LNCaP clone FGC (cell line): Measurements from ENCODE around the gene ATP6V1B1.
A peak's percentile ranks its signal among the peaks of the same experiment; 100 is the strongest.

Experiments
- DNase-seq: peaks from one replicate; pipeline ENCODE4 v3.0.0-alpha.2; 2011; ENCODE audit warnings: low read depth
- H3K4me3 ChIP-seq: 2 replicates; pipeline ENCODE4 v1.5.1; 2011; ENCODE audit warnings: mild to moderate bottlenecking, low read depth, low read length, control low read depth
- TF ChIP-seq, protein P1 (sequence below): IDR thresholded peaks from 2 replicates; pipeline ENCODE4 v1.5.1; 2012; ENCODE audit warnings: mild to moderate bottlenecking; ENCODE audit not compliant: control insufficient read depth, insufficient read depth; ENCODE audit errors: extremely low read depth

Gene ATP6V1B1

DNA sequence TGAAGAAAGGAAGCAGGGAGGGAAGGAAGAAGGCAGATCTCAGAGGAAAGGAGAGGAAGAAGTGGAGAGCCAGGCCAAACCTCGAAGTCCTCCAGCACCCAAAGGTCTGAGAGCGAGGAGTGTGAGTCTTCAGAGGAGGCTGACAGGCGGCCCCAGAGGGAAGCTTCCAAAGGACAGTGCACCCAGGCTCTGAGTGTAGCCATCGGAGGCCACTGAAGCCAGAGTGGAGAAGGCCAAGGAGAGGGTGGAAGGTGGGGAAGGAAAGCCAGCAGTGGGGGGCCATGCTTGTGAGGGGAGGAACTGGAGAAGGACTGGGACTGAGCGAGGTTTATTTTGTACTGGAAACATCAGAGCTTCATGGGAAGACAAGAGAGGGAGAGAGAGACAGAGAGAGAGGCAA is 6.0 kb downstream of the ATP6V1B1 start:
- DNase-seq, result no peak
- H3K4me3 ChIP-seq, result no peak overlapping the region
- TF ChIP-seq, protein P1, sequence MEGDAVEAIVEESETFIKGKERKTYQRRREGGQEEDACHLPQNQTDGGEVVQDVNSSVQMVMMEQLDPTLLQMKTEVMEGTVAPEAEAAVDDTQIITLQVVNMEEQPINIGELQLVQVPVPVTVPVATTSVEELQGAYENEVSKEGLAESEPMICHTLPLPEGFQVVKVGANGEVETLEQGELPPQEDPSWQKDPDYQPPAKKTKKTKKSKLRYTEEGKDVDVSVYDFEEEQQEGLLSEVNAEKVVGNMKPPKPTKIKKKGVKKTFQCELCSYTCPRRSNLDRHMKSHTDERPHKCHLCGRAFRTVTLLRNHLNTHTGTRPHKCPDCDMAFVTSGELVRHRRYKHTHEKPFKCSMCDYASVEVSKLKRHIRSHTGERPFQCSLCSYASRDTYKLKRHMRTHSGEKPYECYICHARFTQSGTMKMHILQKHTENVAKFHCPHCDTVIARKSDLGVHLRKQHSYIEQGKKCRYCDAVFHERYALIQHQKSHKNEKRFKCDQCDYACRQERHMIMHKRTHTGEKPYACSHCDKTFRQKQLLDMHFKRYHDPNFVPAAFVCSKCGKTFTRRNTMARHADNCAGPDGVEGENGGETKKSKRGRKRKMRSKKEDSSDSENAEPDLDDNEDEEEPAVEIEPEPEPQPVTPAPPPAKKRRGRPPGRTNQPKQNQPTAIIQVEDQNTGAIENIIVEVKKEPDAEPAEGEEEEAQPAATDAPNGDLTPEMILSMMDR, result no peak

DNA sequence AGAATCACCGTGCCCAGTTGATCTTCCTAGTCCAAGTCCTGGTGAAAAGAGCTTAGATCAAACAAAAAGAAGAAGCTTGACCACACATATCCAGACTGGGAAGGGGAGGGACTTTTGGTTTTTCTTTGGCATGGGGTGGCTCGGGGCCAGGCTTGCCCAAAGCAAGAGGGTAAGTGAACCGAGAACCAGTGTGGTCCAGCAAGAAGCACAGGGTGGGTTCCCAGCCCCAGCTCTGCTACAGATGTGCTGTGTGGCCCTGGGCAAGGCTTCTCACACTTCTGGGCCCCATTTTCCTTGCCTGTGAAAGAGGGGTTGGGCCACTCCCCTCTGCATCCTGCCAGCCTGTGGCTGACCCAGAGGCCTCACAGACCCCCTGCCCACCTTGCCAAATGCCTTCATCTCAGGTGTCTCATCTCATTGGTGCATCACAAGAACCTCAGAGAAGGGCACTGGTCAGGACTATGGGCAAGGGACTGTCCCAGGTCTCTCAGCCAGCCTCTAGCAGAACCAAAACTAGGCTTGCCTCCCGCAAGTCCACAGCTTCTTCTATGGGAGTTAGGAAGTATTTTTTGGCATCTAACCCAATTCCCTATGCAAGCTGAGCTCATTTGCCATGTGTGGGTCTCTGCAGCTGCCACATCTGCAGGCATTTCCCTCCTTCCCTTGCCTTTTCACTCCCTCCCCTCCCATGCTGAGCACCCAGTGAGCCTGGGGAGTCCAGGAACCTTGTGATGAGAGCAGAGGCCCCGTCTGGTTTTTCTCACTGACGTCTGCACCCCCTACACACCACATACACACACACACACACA is 6.9 kb downstream of the ATP6V1B1 start:
- no peak for DNase-seq
- TF ChIP-seq, protein P1, result no peak
- no peak overlapping the region for H3K4me3 ChIP-seq

DNA sequence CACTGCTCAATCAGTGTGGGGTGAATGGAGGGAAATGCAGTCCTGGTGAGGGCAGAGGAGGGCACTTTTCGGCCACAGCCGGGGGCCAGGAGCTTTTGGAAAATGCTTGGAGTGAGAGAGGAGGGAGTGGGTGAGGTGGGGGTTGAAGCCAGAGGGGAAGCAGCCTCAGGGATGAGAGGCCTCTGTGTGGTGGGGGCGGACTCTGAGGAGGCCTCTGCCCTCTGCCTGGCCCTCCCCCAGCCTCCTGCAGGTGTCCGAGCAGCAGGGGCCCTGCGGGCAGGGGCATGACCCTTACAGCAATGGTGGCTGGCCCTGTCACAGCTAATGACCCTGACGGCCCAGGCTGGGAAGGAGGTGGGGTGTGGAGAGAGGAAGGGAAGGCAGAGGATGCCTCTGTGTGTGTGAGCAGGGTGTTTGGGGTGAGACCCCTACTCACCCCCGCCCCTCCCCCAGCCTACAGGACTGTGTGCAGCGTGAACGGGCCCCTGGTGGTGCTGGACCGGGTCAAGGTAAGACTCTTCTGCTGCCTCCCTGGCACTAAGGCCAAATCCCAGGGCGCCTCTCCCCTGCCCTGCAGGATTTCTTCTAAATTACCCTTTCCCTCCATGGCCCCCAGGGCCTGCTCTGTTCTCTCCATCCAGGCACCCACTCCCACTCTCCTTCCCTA is 7.6 kb downstream of the ATP6V1B1 start:
- TF ChIP-seq, protein P1, result no peak
- H3K4me3 ChIP-seq, result no peak overlapping the region
- DNase-seq, result no peak

DNA sequence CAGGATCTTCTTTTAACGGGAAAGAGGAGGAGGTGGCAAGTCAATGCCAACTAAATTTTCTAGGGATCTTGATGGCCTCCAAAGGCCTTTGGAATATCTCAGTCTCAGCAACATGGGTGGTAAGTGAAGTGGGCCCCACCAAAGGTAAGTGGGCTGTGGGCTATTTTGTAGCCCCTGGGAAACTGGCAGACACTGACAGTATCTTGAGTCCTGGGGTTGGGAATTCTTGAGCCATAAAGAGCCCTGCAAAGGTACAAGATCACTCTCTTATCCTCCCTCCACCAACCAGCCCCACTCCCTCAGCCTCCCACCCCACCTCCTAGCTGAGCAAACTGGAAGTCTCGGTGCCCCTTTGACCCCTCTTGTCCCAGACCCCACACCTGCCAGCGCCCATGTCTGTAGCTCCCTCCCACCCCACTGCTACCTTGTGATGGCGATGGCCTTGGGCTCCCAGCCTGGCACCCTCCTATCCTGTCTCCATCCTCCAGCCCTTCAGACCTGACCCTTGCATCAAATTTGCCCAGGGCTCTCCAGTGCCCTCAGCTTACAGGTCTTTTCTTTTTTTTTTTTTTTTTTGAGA is 8.5 kb downstream of the ATP6V1B1 start:
- TF ChIP-seq, protein P1, result no peak
- no peak overlapping the region for H3K4me3 ChIP-seq
- no peak for DNase-seq

DNA sequence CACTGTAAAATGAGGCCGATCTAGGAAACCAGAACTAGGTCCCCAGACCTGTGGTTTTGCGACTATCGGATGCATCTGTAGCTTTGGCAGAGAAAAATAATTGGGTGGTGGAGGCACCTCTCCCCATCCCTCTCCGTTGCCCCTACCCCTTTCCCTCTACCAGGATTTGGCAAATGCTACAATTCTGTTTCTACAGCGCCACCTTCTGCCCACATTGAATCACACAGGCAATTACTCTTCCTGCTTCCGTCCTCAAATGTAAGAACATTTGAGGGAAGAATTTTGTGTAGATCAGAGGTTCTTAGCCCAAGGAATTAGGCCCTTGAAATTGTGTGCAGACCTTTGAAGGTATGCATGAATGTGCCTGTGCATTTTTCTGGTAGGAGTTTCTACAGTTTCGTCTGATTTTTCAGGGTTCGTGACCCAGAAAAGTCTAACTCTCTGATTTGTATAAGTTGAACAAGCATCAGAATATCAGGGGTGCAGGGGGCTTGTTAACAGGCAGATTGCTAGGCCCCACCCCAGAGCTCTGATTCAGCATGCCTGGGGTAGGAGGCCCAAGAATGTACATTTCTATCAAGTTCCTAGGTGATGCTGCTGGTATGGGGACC is 11.2 kb downstream of the ATP6V1B1 start:
- no peak for DNase-seq
- TF ChIP-seq, protein P1, result peak; percentile 68
- no peak overlapping the region for H3K4me3 ChIP-seq

DNA sequence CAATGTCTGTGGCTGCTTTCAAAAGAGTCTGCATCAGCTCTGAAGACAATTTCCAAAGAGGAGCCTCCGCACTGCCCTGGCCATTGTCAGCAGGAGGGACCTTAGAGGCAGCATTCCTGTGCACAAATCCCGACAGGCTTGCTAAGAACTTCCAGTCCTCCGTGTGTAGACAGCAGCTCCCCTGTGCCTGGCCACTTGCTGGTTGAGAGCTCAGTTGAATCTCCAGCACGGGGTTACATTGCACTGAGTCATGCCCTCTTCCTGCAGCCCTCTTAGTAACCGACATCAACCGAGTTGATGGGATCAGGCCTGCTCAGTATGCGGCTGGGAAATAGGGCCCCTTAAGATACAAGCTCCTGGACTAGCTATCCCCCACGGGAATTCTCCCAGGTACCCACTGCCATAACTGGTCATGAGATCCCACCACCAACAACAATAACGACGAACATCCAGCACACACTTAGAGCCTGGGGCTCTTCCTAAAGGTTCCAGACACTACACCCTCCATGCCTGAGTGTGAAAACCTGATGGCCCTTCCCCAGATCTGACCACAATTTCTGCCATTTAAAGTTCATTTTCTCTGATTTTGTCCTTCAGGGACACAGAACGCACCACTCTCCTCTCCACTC is 12.0 kb downstream of the ATP6V1B1 start:
- H3K4me3 ChIP-seq, result no peak overlapping the region
- no peak for DNase-seq
- TF ChIP-seq, protein P1, result no peak
